Measurements from ENCODE around the gene AHSP.
"Not testable (repeated sequence)": the region's sequence is repeated elsewhere in the genome, so short reads cannot be mapped to it uniquely, and the experiment has no call there.

The AHSP gene

GRCh38 chr16:31527734-31528274 is at the start of gene AHSP:
AHSP (plus strand) TSS chr16:31527900; CDS start chr16:31528140, 240 bp downstream.
- no peak for DNase-seq

GRCh38 chr16:31478956-31479355 is 48.7 kb upstream of the AHSP start:
- DNase-seq: no peak

- no peak for DNase-seq
These were observed 47.9 kb upstream of the AHSP start for GRCh38 chr16:31479751-31480150.

- DNase-seq: no peak
These were observed 46.7 kb upstream of the AHSP start for GRCh38 chr16:31480851-31481536.

- DNase-seq: no peak
These were observed 44.6 kb upstream of the AHSP start, which contains the start of gene SLC5A2 for GRCh38 chr16:31483081-31483480. SLC5A2 (plus strand) TSS chr16:31483123; CDS start chr16:31483137, 14 bp downstream.

GRCh38 chr16:31484048-31484447 is 43.7 kb upstream of the AHSP start:
- not testable (repeated sequence) for DNase-seq

- no peak for DNase-seq
These were observed 43.1 kb upstream of the AHSP start for GRCh38 chr16:31484491-31485171.

GRCh38 chr16:31485571-31485970 is 42.1 kb upstream of the AHSP start:
- DNase-seq: no peak

- DNase-seq: no peak
These were observed 41.7 kb upstream of the AHSP start for GRCh38 chr16:31486045-31486444.

GRCh38 chr16:31487071-31487719 is 40.5 kb upstream of the AHSP start:
- no peak for DNase-seq

- peak; percentile 63 for DNase-seq
These were observed 39.8 kb upstream of the AHSP start for GRCh38 chr16:31487720-31488467.

- no peak for DNase-seq
These were observed 39.0 kb upstream of the AHSP start for GRCh38 chr16:31488468-31489297.

GRCh38 chr16:31489298-31489564 is 38.5 kb upstream of the AHSP start:
- DNase-seq: no peak

- DNase-seq: no peak
These were observed 37.8 kb upstream of the AHSP start for GRCh38 chr16:31489616-31490584.

- no peak for DNase-seq
These were observed 35.8 kb upstream of the AHSP start for GRCh38 chr16:31491778-31492418.

GRCh38 chr16:31493506-31494125 is 34.1 kb upstream of the AHSP start:
- DNase-seq: no peak

- DNase-seq: no peak
These were observed 31.0 kb upstream of the AHSP start for GRCh38 chr16:31496670-31497069.

- no peak for DNase-seq
These were observed 29.2 kb upstream of the AHSP start for GRCh38 chr16:31498493-31498892.

- DNase-seq: no peak
These were observed 27.8 kb upstream of the AHSP start for GRCh38 chr16:31499928-31500327.
